Measurements from ENCODE around the gene OR2T1.
"Not testable (repeated sequence)": the region's sequence is repeated elsewhere in the genome, so short reads cannot be mapped to it uniquely, and the experiment has no call there.

OR2T1 gene

GRCh38 chr1:248436303-248436702 lies 33.5 kb downstream of the OR2T1 start:
- DNase-seq = not testable (repeated sequence)

- DNase-seq = not testable (repeated sequence)
Observed at GRCh38 chr1:248438668-248439067, 35.8 kb downstream of the OR2T1 start.

- not testable (repeated sequence) for DNase-seq
Observed at GRCh38 chr1:248439283-248439682, 36.4 kb downstream of the OR2T1 start.

GRCh38 chr1:248442500-248443277 lies 39.8 kb downstream of the OR2T1 start:
- not testable (repeated sequence) for DNase-seq

- not testable (repeated sequence) for DNase-seq
Observed at GRCh38 chr1:248444603-248445002, 41.8 kb downstream of the OR2T1 start.

GRCh38 chr1:248445399-248445798 lies 42.6 kb downstream of the OR2T1 start, which contains the start of gene OR2T2:
Gene OR2T2 (plus strand): TSS chr1:248445637. CDS start chr1:248452798, 7,161 bp downstream.
- not testable (repeated sequence) for DNase-seq

GRCh38 chr1:248448409-248449074 lies 45.7 kb downstream of the OR2T1 start:
- DNase-seq = not testable (repeated sequence)

GRCh38 chr1:248449821-248450465 lies 47.1 kb downstream of the OR2T1 start:
- DNase-seq = not testable (repeated sequence)

GRCh38 chr1:248450466-248451145 lies 47.8 kb downstream of the OR2T1 start:
- not testable (repeated sequence) for DNase-seq

GRCh38 chr1:248453619-248454018 lies 50.8 kb downstream of the OR2T1 start:
- not testable (repeated sequence) for DNase-seq

GRCh38 chr1:248455045-248455444 lies 52.2 kb downstream of the OR2T1 start:
- not testable (repeated sequence) for DNase-seq

GRCh38 chr1:248456635-248457034 lies 53.8 kb downstream of the OR2T1 start:
- not testable (repeated sequence) for DNase-seq
